ENCODE results near the gene ANKH. TPM values are rescaled to one million over a fixed set of nuclear protein-coding genes. Genes with fewer than 3 reads are reported as not detected.

ANKH gene
- total and polyA plus RNA-seq, 10 of the 15 experiments (the other 5 are each of a cell fraction or from before 2014, with no cell fraction given): 2.1 to 43.9 (median 14.4) TPM

- Histone ChIP-seq H3K9ac (ENCODE audit: control insufficient read depth, insufficient read depth, low read length) (no peak overlapping the region), H3K27me3 (replicated peaks in 1 of 2; ENCODE audit: control insufficient read depth in 2 of 2, insufficient read depth in 2 of 2, low read length in 1 of 2) (no peaks in the 10 kb centered on the region), H3K4me3 (no peak overlapping the region), H3K36me3 (ENCODE audit: control insufficient read depth in 2 of 2, insufficient read depth in 2 of 2, low read length in 1 of 2) (peaks cover 25 to 33% of the 10 kb centered on the region in 2 experiments), H3K4me2 (ENCODE audit: control insufficient read depth, insufficient read depth) (no peak overlapping the region), H3K27ac (ENCODE audit: control insufficient read depth, insufficient read depth) (no peak overlapping the region), H3K4me1 (ENCODE audit: control insufficient read depth, insufficient read depth, low read length) (no peaks in the 10 kb centered on the region), H3K79me2 (ENCODE audit: control insufficient read depth, insufficient read depth, low read length) (no peaks in the 10 kb centered on the region), H2AFZ (ENCODE audit: control insufficient read depth, low read depth, low read length) (no peak overlapping the region), H3K9me3 (replicated peaks; ENCODE audit: control insufficient read depth, insufficient read depth, low read length) (no peaks in the 10 kb centered on the region), H4K20me1 (ENCODE audit: control insufficient read depth, insufficient read depth) (no peaks in the 10 kb centered on the region)
- in situ Hi-C loops (cut with MboI) (loop anchor here (25.0 kb wide), 1 partner anchor 1752 kb away; the partner anchor contains the start of gene ZNF622), intact Hi-C loops (cut with micrococcal nuclease; ENCODE audit: unreplicated experiment) (no loop called here)
- WGBS (ENCODE audit: insufficient coverage, insufficient replicate concordance, low lambda C conversion rate, missing lambda C conversion rate): 97% methylated on average over 28 of the region's 28 CpGs
- ATAC-seq (no peak), FAIRE-seq (no peak), DNase-seq (ENCODE audit: low read depth, low spot score) (no peak)
- ChIA-PET CTCF (no interaction called here), RAD21 (ENCODE audit: unreplicated experiment) (no interaction called here), SMC1A (ENCODE audit: uncharacterized antibody, unreplicated experiment) (interaction anchor here (0.6 to 1.7 kb wide), 2 partner anchors 9 to 174 kb away, joined by 3 to 4 read pairs; no protein-coding TSS in a partner anchor), POLR2A (interaction anchor here (0.6 kb wide), 1 partner anchor 101 kb away, joined by 5 read pairs; no protein-coding TSS in a partner anchor)
- TSS peak; percentile 19 for BruUV-seq (replicated peaks)
- TF ChIP-seq RAD21 (IDR thresholded peaks at IDR 0.05; ENCODE audit: insufficient read depth, low read depth, low read length): no peak
- no peak for TF ChIP-seq SIX5 (IDR thresholded peaks at IDR 0.05; ENCODE audit: low read depth, low read length, severe bottlenecking)
- TF ChIP-seq BRCA1 (IDR thresholded peaks at IDR 0.05; ENCODE audit: low read depth, low read length): no peak
- no peak for TF ChIP-seq CBX5 (IDR thresholded peaks at IDR 0.05; ENCODE audit: low read depth)
- no peak for TF ChIP-seq CHD4 (IDR thresholded peaks at IDR 0.05)
- no peak for TF ChIP-seq MEF2B (IDR thresholded peaks at IDR 0.05; ENCODE audit: partially characterized antibody, poor library complexity, severe bottlenecking)
- no peak for TF ChIP-seq RUNX3 (IDR thresholded peaks at IDR 0.05; ENCODE audit: low read length)
- no peak for TF ChIP-seq ZNF384 (IDR thresholded peaks at IDR 0.05; ENCODE audit: borderline replicate concordance, low read depth, low read length)
- TF ChIP-seq CEBPB (IDR thresholded peaks at IDR 0.05; ENCODE audit: borderline replicate concordance in 1 of 2, low read depth in 2 of 2, low read length in 2 of 2): no peak
- TF ChIP-seq BCL3 (IDR thresholded peaks at IDR 0.05; ENCODE audit: borderline replicate concordance, insufficient read depth, low read depth, low read length, poor library complexity, severe bottlenecking): no peak
- TF ChIP-seq IKZF1 (conservative IDR thresholded peaks at IDR 0.05): no peak
- no peak for TF ChIP-seq SMAD5 (IDR thresholded peaks at IDR 0.05; ENCODE audit: low read depth)
- TF ChIP-seq ETV6 (conservative IDR thresholded peaks at IDR 0.05 in 1 of 2, IDR thresholded peaks at IDR 0.05 in 1 of 2; ENCODE audit: borderline replicate concordance in 1 of 2, low read depth in 1 of 2): no peak
Observed at GRCh38 chr5:14710313-14710994, 161.1 kb downstream of the ANKH start.

Measured in GM12878 (cell line).